ENCODE measurements around the gene SLC20A1.

GRCh38 chr2:112634153-112634873, 11.4 kb upstream of the SLC20A1 start:
- TF ChIP-seq POLR2AphosphoS5 (IDR thresholded peaks at IDR 0.05; ENCODE audit: low read depth, low read length) (no peak), TAF1 (IDR thresholded peaks at IDR 0.05; ENCODE audit: borderline replicate concordance, low read depth, low read length) (no peak)
